HG03060 (cell line): Measurements from ENCODE around the gene TFF1.

Experiments
- ATAC-seq: cut with Tn5 transposase; IDR thresholded peaks from one replicate; pipeline ENCODE4 v1.9.1; 2021; ENCODE audit warnings: low read depth, moderate number of reproducible peaks; ENCODE audit not compliant: unreplicated experiment

TFF1 gene

DNA sequence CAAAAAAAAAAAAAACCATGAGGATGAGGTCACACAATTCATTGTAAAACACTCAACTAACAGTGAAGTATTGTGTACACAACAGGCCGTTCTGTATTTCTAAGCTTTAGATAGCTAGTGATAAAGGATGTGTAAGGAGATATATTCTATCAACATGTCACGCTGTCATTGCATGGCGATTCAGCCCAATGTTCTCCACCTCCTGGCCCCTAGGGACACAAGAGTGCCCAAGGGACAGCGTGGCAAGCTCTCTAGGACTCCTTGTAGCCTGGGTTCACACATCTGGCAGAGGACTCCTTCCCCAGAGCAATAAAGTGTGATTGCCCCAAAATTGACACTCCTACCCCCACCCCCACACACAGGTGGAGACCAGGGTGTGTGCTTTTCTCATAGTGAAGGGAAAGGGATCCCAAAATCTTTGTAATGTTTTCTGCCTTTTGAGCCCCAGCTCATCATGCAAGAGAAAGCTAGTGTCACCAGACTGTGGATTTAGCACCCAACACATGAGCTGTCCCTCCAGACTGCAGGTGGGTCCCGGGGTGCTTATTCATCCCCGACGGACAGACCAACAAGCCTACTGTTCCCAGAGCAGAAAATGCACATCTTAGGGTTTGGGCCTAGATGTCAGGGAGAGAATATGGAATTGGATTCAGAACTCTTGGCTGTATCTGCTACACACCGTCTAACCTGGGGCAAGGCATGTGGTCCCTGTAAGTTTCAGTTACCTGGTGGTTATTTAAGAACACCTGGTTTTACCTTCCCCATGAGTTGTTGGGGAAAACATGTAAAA is 18.0 kb upstream of the TFF1 start:
- ATAC-seq: no peak

DNA sequence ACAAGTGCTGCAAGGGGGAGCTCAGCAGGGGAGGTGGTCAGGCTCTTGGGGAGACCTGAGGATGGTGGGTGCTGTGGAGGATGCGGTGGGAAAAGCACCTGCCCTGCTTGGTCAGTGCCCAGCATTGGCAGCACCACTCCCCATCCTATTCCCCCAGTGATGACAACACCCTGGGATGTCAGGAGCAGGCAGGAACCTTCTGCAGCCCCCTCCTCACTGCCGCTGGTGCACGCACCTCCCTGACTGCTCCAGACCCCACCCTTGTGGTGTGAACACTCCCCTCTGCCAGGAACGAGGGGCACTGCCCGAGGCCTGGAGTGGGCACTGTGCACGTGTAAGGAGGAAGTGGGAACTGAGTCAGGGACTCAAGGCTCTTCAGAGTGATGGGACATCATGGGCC is 17.0 kb upstream of the TFF1 start:
- no peak for ATAC-seq

DNA sequence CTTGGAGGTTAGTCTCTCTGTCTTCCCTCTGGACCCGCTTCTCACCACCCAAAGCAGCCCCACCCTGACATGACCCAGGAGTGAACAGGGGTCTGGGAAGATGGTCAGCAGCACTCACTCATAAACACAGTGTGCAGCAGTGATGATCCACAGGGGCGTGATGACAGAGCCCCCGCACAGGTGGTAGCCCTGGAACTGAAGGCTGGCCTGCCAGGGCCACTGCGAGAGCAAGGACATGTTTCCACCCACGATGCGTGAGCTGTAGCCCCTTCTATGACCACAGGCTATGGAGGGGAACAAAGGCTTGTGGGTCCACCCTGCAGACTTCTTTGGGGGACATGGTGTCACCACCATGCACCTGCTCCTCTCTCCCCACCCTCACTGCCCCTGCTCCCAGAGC is 16.6 kb upstream of the TFF1 start:
- ATAC-seq: no peak

DNA sequence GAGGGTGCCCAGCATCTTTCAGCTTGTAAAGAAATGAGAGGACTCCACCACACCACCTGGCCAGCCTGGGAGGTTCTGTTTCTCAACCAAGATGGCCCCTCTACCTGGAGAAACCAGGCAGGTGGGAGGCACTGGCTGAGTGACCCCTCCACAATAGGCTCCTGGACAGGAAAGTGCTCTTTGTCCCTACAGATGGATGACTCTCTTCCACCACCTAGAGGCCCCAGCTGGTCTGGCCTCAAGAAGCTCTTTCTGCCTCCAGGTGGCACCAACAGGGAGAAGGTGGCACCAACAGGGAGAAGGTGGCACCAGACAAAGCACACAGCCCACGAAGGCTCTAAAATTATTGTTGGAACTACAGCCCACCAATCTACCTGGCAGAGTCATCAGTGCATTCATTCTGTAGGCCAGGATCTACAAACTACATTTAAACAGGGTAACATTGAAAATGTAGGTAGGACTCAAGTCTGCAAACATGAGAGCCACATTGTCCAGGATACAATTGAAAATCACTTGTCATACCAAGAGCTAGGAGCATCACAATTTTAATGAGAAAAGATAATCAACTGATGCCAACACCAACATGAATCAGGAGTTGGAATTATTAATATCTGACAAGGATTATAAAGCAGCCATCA is 15.1 kb upstream of the TFF1 start:
- ATAC-seq: no peak

DNA sequence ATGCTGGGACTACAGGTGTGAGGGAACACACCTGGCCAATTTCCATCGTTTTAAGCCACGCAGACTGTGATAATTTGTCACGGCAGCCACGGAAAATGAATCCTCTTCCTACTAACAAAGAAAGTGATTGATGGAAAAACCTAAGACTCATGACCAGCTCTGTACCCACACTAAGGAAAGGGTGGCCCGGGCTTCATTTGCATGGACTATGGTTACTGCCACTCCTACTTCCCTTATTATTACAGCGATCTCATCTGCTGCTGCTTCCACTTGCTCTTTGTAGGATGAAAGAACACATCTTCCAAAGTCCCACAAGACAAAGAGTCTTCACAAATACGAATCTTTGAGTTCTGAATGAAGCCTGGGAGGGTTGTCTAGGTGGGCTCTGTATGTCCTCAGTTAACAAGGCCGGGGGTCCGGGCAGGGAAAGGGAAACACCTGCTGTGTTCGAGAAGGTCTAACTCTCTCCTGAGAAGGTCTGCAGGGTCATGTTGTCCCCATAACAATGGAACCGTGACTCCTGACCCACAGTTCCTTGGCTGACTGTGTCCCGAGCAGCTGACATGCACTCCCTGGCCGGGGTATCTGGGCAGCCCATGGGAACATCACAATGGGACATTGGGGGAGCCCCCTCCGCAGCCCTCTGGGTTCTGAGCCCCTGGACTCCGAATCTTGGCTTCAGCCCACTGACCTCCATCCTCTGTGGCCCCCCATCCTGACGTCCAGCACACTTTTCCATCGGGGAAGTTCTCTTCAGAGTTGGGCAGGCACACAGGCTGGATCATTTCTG is 13.3 kb upstream of the TFF1 start:
- no peak for ATAC-seq

DNA sequence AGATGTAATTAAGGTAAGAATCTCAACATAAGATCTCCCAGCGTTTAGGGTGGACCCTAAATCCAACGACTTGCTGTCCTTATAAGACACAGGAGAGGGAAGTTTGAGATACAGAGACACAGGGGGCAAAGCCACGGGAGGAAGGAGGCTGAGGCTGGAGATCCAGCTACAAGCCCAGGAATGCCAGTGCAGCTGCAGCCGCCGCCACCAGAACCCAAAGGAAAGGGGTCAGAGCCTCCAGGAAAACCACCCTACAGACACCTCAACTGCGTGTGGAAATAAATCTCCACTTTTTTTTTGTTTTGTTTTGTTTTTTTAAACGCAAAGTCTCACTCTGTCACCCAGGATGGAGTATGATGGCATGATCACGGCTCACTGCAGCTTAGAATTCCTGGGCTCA is 12.1 kb upstream of the TFF1 start:
- ATAC-seq: no peak

DNA sequence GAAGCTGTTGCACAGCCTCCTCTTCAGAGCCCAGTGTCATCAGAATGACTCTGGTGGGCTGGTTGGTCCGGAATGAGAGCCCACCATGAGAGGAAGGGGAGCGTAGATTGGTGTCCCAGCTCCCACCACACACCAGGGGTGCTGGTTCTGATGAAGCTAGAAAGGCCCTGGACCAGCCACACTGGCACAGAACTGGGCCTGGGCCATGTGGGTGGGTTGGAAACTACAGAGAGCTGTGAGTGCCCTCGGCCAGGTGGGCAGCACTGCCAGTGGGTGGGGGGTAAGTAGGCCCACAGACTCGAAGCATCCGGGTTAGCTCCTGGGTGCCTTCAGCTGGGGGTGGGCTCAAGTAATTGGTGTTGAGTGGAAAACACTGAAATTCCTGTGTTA is 11.6 kb upstream of the TFF1 start:
- no peak for ATAC-seq

DNA sequence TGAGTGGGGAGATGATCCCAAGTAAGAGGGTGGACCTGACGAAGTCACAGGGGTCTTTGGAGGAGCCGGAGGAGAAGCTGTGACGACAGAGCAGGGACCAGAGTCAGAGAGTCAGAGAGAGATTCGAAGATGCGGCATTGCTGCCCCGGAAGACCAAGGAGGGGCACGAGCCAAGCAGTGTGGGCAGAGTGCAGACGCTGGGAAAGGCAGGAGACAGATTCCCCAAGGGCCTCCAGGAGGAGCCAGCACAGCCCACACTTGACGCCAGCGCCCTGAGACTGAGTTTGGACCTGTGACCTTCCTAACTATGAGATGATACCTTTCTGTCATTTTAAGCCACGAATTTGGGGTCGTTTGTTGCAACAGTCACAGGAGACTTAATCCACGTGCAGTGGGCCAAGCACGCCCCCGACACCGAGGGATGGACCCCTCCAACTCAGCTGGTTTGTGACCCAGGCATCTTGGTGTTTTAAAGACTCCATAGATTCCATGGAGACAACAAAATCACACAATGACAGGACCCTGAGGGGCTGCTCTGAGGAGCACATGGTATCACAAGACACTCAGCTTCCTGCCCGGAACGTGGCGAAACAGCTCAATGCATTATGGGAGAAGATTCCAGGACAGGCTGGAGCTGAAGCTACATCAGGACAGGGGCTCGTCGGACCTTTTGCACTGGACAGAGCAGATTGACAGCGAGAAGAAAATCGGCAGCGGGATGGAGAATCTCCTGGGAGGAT is 11.0 kb upstream of the TFF1 start:
- ATAC-seq: no peak

DNA sequence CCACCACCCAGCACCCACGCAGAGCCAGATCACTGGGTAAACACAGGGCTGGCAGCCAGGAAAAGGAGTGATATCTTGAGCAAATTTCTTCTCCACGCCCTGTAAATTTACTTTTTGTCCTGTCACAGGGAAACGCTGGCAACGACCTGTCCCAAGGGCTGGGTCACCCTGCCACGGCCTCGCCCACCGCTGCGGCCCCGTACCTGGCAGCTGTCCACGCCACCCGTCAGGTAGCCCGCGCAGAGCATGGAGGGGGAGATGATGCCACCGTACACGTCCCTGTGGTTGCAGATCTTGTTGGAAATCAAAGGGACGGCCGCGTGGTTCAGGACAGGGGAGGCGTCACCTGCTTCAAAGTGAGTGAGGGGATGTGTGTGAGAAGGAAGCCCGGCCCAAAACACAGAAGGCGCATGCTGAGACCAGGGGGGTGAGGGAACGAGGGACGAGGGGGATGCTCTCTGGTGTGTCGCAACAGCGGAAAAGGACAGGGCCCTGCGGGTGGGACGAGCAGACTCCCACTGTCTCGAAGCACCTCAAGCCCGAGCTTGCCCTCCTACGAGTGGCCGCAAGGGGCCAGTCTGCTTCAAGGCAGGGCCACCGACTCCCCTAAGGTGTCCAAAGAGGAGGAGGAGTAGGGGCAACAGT is 10.1 kb upstream of the TFF1 start:
- no peak for ATAC-seq

DNA sequence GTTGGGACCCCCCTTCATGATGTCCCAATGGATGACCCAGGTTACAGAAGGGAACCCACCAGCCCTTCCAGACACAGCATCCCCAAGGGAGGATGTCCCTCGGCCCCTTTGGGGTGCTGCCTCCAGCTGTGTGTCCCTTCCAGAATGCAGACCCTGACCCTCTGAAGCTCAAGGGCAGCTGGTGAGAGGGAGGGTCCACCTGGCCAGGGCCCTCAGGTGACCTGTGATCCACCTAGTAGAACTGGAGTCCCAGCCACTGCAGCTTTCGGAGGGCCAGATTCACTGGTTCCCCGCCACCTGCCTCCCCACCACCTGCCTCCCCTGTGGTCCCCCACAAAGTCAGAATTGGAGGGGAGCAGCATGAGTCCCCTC is 9.6 kb upstream of the TFF1 start:
- no peak for ATAC-seq

DNA sequence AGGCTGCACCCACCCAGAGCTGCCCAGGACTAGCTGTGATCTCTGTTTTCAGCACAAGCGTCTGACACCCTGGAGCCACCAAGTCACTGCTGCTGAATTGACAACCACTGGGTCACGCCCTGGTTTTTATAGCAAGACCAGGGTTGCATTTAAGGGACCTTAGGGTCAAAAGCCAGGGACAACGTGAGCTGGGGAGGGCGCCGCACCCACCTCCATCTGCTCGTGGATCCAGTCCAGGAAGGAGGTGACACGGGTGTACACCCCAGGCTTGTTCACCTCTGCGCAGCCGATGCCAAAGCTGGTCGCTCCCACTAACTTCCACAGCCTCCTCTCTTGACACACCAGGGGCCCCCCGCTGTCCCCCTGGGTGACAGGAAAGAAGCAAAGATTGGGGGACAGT is 9.2 kb upstream of the TFF1 start:
- no peak for ATAC-seq

DNA sequence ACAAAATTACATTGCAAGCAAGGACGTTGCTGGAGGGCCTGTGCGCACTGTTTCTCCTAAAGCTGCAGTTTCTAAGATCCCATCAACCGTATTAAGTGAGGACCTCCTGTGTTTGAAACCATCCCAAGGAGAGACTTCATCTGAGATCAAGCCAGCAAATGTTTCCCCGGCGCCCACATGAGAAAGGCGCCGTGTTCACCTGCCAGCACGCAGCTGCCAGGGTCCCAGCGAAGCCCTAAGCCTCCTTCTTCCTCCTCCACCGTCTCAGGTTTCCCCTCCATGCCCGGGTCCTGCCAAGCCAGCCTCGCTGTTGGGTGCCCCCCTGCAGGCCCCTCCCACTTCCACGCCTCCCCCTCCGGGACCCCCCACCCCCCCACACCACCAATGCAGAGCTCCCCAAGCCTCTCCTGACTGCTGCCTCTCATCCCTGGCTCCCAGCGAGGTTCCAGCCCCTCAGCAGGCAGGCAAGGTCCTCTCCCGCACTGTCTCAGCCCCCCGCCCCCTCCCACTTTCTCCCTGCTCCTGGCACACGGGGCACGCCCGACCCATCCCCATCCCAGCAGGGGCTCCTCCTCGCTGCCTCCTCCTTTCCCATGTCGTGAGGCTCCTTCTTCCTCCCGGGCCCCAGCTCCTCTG is 8.6 kb upstream of the TFF1 start:
- ATAC-seq: no peak

DNA sequence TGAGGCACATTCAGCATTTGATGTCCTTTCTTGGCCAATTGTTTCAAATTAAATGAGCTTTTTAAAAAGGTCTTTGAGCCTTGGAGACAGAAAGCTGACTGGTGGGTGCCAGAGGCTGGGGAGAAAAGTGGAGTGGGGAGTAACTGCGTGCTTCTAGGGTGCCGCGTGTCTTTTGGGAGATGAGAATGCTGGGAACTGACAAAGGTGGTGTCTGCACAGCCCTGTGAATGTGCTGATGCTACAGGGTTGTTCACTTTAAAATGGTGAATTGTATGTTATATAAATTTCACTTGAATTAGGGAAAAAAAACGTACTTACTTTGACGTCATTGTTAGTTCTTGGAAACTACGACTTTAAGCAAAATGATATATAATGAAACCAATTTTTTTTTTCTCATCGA is 8.1 kb upstream of the TFF1 start:
- no peak for ATAC-seq

DNA sequence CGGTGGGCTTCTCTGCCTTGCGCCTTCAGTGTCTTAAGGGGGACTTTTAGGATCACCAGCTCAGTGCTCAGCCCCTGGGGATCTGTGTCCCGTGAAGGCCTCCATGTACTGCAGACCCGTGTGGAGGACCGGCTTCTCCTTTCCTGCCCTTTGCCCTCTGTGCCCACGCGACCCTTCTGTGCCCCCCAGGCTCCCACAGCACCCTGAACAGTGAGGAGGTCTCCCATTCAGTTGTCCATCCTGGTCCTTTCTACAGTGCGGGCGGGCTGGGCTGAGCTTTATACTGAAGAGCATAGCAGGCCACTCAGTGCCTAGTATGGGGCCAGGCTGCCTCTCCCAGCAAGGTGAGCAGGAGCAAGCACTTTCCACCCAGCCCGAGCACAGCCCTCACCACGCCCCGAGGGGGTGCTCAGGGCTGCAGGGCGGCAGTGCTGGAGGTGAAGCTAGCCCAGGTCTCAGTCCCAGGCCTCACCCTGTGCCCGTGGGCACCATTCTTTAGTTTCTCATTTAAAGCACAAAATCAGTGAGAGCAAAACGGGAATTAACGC is 7.6 kb upstream of the TFF1 start:
- no peak for ATAC-seq

DNA sequence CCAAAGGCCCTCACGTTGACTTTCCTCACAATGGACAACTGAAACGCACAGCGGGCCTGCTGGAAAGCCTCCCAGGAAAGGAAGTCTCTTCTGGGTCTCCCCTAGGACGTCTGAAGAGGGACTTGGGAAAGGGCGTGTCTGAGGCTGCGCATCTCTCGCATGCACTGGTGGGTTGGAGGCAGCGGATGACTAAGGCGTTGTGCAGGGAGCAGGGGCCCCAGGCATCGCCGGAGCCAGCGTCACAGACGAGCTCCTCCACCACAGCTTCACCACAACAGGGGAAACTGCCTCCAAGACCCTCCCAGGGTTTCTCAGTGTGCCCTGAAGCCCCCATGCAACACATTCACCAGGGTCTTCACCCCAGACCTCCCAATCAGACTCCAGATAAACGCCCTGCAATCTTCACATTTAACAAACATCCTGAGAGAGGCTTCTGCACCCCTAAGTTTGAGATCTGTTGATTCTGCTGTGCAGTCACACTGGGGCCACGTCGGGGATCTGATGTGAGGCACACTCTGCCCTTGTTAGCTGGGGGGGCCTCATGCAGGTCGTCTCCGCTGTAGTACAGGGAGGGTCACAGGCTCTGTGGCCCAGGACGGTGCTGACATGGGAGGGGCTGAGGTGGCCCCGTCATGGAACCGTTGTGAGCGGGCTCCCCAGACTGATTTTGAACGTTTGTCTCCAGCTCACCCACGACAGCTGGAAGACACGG is 7.0 kb upstream of the TFF1 start:
- ATAC-seq: no peak

DNA sequence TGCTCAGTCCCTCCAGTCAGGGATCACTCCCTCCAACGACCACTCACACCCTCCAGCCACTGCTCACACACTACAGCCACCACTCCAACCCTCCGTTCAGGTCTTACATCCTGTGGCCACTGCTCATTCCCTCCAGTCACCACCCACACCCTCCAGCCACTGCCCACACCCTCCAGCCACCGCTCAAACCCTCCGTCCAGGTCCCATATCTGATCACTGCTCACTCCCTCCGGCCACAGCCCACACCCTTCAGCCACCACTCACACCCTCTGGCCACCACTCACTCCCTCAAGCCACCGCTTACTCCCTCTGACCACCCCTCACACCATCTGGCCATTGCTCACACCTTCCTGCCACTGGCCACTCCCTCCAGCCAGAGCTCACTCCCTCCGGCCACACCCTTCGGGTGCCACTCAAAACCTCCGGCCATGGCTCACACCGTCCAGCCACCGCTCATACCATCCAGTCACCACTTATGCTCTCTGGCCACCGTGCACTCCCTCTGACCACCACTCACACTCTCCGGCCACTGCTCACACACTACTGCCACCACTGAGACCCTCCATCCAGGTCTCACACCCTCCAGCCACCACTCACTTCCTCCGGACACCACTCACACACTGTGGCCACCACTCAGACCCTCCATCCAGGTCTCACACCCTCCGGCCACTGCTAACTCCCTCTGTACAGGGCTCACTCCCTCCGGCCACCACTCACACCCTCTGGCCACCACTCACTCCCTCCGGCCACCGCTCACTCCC is 4.7 kb upstream of the TFF1 start:
- no peak for ATAC-seq

DNA sequence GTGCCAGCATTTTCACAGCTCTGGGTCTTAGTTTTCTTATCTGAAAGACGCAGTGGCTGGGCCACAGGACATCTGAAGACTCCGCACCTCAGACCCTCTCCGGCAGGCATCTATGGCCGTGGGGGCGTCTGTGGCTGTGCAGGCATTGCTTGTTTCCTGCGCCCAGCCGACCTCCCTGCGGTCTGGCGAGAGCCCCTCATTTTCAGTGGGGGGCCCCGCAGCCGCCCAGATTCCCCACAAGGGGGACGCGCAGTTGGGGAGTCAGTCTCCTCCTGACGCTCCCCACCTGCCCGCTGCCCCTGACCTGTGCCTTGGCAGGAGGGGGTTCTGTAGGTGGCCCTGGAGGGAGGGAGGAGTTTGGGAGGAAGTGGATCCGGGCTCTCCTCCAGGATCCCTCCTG is 3.5 kb upstream of the TFF1 start:
- no peak for ATAC-seq

DNA sequence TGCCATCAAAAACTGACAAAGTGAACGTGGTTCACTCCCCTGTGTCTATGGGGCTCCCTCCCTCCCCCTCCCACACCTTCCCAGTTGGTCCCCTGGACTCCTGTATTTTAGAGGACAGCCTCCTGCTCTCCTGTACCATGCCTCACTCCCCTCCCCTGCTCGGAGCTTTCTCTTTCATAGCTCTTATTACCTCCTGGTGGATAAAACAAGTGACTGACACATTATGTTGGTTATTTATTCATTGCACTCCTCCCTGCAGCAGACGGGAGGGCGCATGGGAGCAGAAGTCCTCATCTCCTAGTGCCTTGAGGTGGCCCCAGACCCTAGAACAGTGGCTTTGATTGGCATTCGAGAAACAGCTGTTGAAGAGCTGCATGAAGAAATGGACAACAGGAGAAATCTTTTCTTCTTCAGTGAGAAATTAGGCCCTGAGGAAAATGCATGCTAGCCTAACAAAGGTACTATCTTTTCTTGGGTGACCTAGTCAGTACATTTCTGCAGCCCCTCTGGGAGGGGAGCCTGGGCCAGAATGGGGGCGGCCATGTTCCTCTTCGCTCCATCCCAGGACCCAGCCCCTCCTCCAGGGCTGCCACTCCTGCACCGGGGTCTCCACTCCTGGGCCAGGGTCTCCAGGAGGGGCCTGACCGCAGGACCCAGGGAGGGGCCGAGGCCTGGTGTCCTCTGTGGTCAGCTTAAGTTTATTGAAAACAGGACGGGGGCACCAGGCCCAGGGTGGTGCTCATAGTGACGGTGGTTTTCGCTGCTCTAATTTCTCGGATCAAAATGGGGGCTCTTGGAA is 1.2 kb upstream of the TFF1 start:
- ATAC-seq: no peak
